Natural killer cell (primary cell): ENCODE results near the gene GALNT10. TPM values are rescaled to one million over a fixed set of nuclear protein-coding genes. Genes with fewer than 3 reads are reported as not detected.
A peak's percentile ranks its signal among the peaks of the same experiment; 100 is the strongest.

Experiments
- ATAC-seq, 3 donors: fragments of 150-1000 bp in 2 of 3; fragments of 200-7000 bp in 1 of 3; cut with Tn5 transposase; 1 replicate in 1 of 3; 2 replicates in 2 of 3; pipeline ENCODE4 v1.10.0; 2021; ENCODE audit warnings: mild to moderate bottlenecking in 2 of 3, moderate library complexity in 2 of 3
- DNase-seq, 2 donors: peaks; one replicate each; pipeline versions ENCODE4 v3.0.0 to v3.0.0-alpha.2; 2013 to 2021; ENCODE audit warnings: mixed read lengths in 1 of 2
- H3K27ac ChIP-seq: one replicate; pipeline ENCODE4 v1.5.1; 2013; ENCODE audit warnings: mild to moderate bottlenecking, low read length
- H3K27me3 ChIP-seq: one replicate; pipeline ENCODE4 v1.6.1; 2013; ENCODE audit warnings: low read length; ENCODE audit not compliant: control insufficient read depth, insufficient read depth
- H3K36me3 ChIP-seq: one replicate; pipeline ENCODE4 v1.6.1; 2013; ENCODE audit warnings: low read length; ENCODE audit not compliant: control insufficient read depth, insufficient read depth
- H3K4me1 ChIP-seq: one replicate; pipeline ENCODE4 v1.6.1; 2013; ENCODE audit warnings: low read length; ENCODE audit not compliant: control insufficient read depth, insufficient read depth
- H3K4me3 ChIP-seq: one replicate; pipeline ENCODE4 v1.5.1; 2013; ENCODE audit warnings: low read length
- H3K9me3 ChIP-seq: one replicate; pipeline ENCODE4 v1.6.1; 2013; ENCODE audit warnings: low read length; ENCODE audit not compliant: control insufficient read depth, insufficient read depth
- H3K27ac Mint-ChIP-seq, 2 donors: one replicate each; pipeline ENCODE4 v1.8.0; 2022; ENCODE audit warnings: mild to moderate bottlenecking in 2 of 2, mixed read lengths in 2 of 2, moderate library complexity in 1 of 2
- H3K27me3 Mint-ChIP-seq, 2 donors: one replicate each; pipeline ENCODE4 v1.8.0; 2022; ENCODE audit warnings: low read depth in 2 of 2, mixed read lengths in 2 of 2
- H3K36me3 Mint-ChIP-seq: one replicate; pipeline ENCODE4 v1.8.0; 2022; ENCODE audit warnings: mixed read lengths
- H3K4me1 Mint-ChIP-seq, 2 donors: one replicate each; pipeline ENCODE4 v1.8.0; 2022; ENCODE audit warnings: mixed read lengths in 2 of 2
- H3K4me3 Mint-ChIP-seq: one replicate; pipeline ENCODE4 v1.8.0; 2022; ENCODE audit warnings: mild to moderate bottlenecking, moderate library complexity, mixed read lengths
- H3K9me3 Mint-ChIP-seq, 2 donors: one replicate each; pipeline ENCODE4 v1.8.0; 2022; ENCODE audit warnings: mixed read lengths in 2 of 2
- WGBS: methylation state at CpG from one replicate; pipeline ENCODE4 v1.1.7; 2013; ENCODE audit warnings: missing lambda C conversion rate; ENCODE audit not compliant: insufficient coverage; 5-methylcytosine and 5-hydroxymethylcytosine counted together
- intact Hi-C: fragments of 100-400 bp; cut with micrococcal nuclease; formaldehyde crosslinking; loops from one replicate; pipeline ENCODE4 v1.14.2; 2022
- total RNA-seq, 4 donors: library from RNA; stranded (reverse); fragments of 120-200 nt in 1 of 4; gene quantifications; one replicate each; pipeline versions ENCODE4 v1.2.3 to v1.2.4, GENCODE V29; 2013 to 2022
- TF ChIP-seq, protein P1 (sequence below): fragments of 200-600 bp; IDR thresholded peaks from one replicate; pipeline ENCODE4 v1.8.0; 2022; ENCODE audit warnings: antibody characterized with exemption

Gene GALNT10
- total RNA-seq, 3 donors from 2014 or later (not counting 1 experiment from before 2014, with no cell fraction given) = 77.0 to 92.6 (median 77.6) TPM

DNA sequence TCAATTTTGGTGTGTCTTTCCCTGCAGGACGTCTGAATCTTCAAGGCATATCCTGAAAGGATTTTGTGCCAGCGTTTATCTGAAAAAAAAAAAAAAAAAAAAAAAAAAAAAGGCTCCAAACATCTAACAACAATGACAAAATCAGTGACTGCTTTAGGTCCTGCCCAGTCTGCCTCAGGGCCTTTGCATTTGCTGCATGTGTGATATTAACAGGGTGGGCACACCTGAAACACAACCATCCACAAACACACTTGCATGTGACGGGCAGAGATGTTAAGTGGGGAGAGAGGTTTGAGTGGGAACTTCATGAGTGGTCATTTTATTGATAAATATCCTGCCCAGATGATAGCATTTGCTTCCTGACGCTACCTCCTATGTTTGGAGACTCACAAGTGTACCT lies 172.9 kb downstream of the GALNT10 start:
- Mint-ChIP-seq H3K27ac (peak overlapping the region in 1 of 2 donors; percentile 45), H3K27me3 (no peaks in the 10 kb centered on the region), H3K9me3 (no peaks in the 10 kb centered on the region), H3K36me3 (no peaks in the 10 kb centered on the region), H3K4me3 (no peak overlapping the region), H3K4me1 (peaks cover 36 to 42% of the 10 kb centered on the region in 2 donors)
- 94% methylated on average over 3 of the region's 4 CpGs for WGBS
- Histone ChIP-seq H3K27ac (no peak overlapping the region), H3K9me3 (no peaks in the 10 kb centered on the region), H3K4me3 (no peak overlapping the region), H3K36me3 (no peaks in the 10 kb centered on the region), H3K27me3 (no peaks in the 10 kb centered on the region), H3K4me1 (no peaks in the 10 kb centered on the region)
- ATAC-seq (no peak), DNase-seq (no peak)
- TF ChIP-seq, protein P1, sequence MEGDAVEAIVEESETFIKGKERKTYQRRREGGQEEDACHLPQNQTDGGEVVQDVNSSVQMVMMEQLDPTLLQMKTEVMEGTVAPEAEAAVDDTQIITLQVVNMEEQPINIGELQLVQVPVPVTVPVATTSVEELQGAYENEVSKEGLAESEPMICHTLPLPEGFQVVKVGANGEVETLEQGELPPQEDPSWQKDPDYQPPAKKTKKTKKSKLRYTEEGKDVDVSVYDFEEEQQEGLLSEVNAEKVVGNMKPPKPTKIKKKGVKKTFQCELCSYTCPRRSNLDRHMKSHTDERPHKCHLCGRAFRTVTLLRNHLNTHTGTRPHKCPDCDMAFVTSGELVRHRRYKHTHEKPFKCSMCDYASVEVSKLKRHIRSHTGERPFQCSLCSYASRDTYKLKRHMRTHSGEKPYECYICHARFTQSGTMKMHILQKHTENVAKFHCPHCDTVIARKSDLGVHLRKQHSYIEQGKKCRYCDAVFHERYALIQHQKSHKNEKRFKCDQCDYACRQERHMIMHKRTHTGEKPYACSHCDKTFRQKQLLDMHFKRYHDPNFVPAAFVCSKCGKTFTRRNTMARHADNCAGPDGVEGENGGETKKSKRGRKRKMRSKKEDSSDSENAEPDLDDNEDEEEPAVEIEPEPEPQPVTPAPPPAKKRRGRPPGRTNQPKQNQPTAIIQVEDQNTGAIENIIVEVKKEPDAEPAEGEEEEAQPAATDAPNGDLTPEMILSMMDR = no peak
- intact Hi-C loops = no loop called here

DNA sequence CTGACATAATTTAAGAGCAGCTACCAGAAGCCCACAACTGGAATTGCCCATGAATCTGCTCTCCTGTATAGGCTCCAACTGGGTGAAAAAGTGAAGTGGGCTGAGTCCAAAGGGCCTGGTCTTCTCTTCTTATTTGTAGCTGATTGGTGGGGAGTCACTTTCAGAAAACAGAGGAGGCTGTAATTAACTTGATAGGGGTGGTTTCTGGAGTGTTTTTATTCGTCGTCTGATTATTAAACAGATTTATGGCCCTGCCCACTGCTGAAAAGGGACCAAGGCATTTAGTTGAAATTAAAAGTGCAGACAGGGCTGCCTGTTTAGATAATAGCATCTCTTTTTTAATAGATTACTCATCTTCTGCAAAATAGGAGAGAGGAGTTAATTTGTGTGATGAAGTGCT lies 174.2 kb downstream of the GALNT10 start:
- WGBS = 94% methylated on average over 2 of the region's 2 CpGs

GRCh38 chr5:154365823-154366222 lies 175.3 kb downstream of the GALNT10 start:
- H3K4me1 ChIP-seq = no peaks in the 10 kb centered on the region
- peaks cover 33 to 34% of the 10 kb centered on the region in 2 donors for H3K4me1 Mint-ChIP-seq
- no peaks in the 10 kb centered on the region for H3K27me3 Mint-ChIP-seq
- H3K9me3 Mint-ChIP-seq = no peaks in the 10 kb centered on the region
- TF ChIP-seq, protein P1 = no peak
- H3K27ac Mint-ChIP-seq = no peak overlapping the region
- no peaks in the 10 kb centered on the region for H3K36me3 Mint-ChIP-seq
- H3K4me3 ChIP-seq = no peak overlapping the region
- H3K4me3 Mint-ChIP-seq = no peak overlapping the region
- H3K27me3 ChIP-seq = no peaks in the 10 kb centered on the region
- H3K27ac ChIP-seq = no peak overlapping the region
- peaks cover 7% of the 10 kb centered on the region for H3K36me3 ChIP-seq
- DNase-seq (no peak), ATAC-seq (no peak)
- intact Hi-C loops = no loop called here
- no peaks in the 10 kb centered on the region for H3K9me3 ChIP-seq
- 83% methylated on average over 1 of the region's 1 CpG for WGBS

More for the DNA sequence above, 174.2 kb downstream of the GALNT10 start:
- Mint-ChIP-seq H3K4me1 (peaks cover 27 to 33% of the 10 kb centered on the region in 2 donors), H3K27ac (no peak overlapping the region), H3K9me3 (no peaks in the 10 kb centered on the region), H3K4me3 (no peak overlapping the region), H3K36me3 (no peaks in the 10 kb centered on the region), H3K27me3 (no peaks in the 10 kb centered on the region)
- H3K4me1 ChIP-seq = no peaks in the 10 kb centered on the region
- H3K9me3 ChIP-seq = no peaks in the 10 kb centered on the region
- no peaks in the 10 kb centered on the region for H3K27me3 ChIP-seq
- DNase-seq (no peak), ATAC-seq (no peak)
- H3K36me3 ChIP-seq = peaks cover under 1% of the 10 kb centered on the region
- TF ChIP-seq, protein P1 = no peak
- intact Hi-C loops = no loop called here
- no peak overlapping the region for H3K27ac ChIP-seq
- no peak overlapping the region for H3K4me3 ChIP-seq

DNA sequence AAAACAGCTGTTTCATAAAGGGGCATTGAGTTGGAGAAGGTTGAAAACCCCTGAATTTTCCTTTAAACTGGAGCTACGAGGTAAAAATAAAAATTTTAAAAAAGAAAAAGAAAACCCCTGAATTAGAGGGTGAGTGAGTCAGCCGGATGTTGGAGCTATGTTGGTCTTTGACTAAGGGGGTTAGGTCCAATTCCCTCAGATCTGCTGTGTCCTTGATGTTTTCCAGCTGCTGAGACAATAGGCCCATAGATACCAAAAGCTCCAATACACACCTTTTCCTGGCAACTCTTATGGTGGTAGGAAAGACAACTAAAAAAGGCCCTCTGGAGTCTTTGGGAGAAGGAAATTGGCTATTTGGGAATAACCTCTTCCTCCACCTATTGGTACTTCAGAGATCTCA lies 175.8 kb downstream of the GALNT10 start:
- Mint-ChIP-seq H3K9me3 (no peaks in the 10 kb centered on the region), H3K27me3 (no peaks in the 10 kb centered on the region), H3K4me1 (peaks cover 31 to 39% of the 10 kb centered on the region in 2 donors), H3K4me3 (no peak overlapping the region), H3K27ac (peak overlapping the region in 1 of 2 donors; percentile 14), H3K36me3 (no peaks in the 10 kb centered on the region)
- H3K36me3 ChIP-seq = peaks cover 12% of the 10 kb centered on the region
- intact Hi-C loops = no loop called here
- H3K9me3 ChIP-seq = no peaks in the 10 kb centered on the region
- no peaks in the 10 kb centered on the region for H3K4me1 ChIP-seq
- no peaks in the 10 kb centered on the region for H3K27me3 ChIP-seq
- no peak for DNase-seq
- H3K4me3 ChIP-seq = no peak overlapping the region
- no peak overlapping the region for H3K27ac ChIP-seq
- no peak for ATAC-seq
- TF ChIP-seq, protein P1 = no peak
- WGBS = 100% methylated on average over 2 of the region's 2 CpGs
